Measurements from ENCODE around the gene DUSP7.

DNA sequence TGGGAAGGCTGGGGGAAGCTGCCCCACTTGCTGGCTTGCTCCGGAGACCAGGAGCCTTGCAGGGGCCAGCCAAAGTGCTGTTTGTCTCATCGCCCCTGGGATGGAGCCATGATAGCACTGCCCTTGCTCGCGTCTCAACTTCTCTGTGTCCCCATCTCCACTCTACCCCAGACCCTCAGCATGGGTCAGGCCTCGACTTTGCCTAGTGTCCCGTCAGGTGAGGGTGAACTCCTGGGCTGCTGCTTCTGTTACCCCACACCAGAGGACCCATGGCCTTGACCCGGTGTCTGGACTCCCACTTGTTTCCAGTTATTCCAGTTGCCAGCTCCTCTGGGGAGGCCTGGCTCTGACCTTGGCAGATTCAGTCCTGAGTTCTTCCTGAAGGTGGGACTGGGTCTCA is 36.5 kb upstream of the DUSP7 start:
- TF ChIP-seq POLR2AphosphoS5 (IDR thresholded peaks at IDR 0.05; ENCODE audit: low read depth, low read length) (no peak), TAF1 (IDR thresholded peaks at IDR 0.05; ENCODE audit: borderline replicate concordance, low read depth, low read length) (no peak)
